MV-4-11 (cell line): ENCODE data around the gene SLC5A12.
A peak's percentile ranks its signal among the peaks of the same experiment; 100 is the strongest.

Experiments used
- DNase-seq: peaks from one replicate; lab custom pipeline; 2025; lab: John Stamatoyannopoulos, UW

The SLC5A12 gene, protein sequence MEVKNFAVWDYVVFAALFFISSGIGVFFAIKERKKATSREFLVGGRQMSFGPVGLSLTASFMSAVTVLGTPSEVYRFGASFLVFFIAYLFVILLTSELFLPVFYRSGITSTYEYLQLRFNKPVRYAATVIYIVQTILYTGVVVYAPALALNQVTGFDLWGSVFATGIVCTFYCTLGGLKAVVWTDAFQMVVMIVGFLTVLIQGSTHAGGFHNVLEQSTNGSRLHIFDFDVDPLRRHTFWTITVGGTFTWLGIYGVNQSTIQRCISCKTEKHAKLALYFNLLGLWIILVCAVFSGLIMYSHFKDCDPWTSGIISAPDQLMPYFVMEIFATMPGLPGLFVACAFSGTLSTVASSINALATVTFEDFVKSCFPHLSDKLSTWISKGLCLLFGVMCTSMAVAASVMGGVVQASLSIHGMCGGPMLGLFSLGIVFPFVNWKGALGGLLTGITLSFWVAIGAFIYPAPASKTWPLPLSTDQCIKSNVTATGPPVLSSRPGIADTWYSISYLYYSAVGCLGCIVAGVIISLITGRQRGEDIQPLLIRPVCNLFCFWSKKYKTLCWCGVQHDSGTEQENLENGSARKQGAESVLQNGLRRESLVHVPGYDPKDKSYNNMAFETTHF

GRCh38 chr11:26721948-26722475 lies at the start of gene SLC5A12:
Gene SLC5A12, minus strand, starts transcription at chr11:26722060. Its CDS starts 346 bp downstream, at chr11:26721714.
- no peak for DNase-seq

DNA sequence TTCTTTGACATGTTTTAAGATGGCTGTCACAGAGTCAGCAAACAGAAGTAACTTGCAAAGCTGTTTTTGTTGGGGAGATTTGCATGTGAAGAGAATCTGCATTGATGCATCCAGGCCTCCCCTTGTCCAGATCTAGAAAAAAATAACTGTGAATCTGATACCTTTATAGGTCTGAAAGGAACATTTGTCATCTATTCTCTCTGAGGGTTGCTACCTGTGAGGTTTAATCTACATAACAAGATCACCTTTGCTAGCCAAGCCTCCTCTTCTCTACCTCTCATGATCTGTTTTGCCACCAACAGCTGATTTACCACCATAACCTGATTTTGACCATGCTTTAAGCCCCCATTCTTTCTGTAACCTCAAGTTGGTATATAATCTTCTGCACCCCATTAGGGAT lies 47.2 kb upstream of the SLC5A12 start:
- no peak for DNase-seq

GRCh38 chr11:26767060-26767459 lies 45.2 kb upstream of the SLC5A12 start:
- no peak for DNase-seq

- DNase-seq = no peak
Observed at GRCh38 chr11:26765323-26765722, 43.5 kb upstream of the SLC5A12 start.

GRCh38 chr11:26764825-26765224 lies 43.0 kb upstream of the SLC5A12 start:
- DNase-seq = no peak

DNA sequence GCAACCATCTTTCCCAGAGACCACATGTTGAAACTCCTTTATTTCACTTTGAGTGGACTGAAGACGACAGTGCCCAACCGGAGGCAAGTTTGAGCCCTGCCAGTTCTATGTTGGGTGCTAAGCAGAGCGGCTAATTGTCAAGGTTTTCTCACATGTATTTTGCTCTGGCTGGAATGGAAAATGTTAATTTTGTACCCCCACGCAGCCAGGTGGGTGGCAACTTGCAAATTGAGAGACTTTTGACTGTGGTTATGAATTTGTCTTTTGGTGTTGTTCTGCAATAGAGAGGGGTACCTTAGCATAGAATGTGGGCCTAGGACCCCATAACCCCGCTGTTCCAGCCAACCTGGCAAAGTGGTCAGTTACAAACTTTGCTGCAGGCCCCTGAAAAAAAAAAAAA lies 42.5 kb upstream of the SLC5A12 start:
- DNase-seq = no peak

DNA sequence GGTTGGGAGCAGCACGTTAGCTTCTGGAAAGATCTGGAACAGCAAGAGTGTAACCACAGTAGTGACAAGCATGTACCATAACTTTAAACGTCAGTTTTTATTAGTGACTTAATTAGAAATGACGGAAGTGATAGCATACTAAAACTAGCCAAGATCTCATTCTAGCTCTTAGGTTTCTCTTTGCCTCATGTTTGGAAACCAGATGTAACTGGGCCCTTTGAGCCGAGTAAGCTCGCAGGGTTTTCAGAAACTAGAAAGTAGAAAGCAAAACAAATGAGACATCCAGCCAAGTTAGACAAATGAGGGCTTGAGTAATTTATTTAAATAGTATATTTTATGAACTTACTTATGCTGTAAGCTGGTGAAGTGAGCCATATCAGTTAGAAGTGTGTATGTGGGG lies 40.2 kb upstream of the SLC5A12 start:
- no peak for DNase-seq

DNA sequence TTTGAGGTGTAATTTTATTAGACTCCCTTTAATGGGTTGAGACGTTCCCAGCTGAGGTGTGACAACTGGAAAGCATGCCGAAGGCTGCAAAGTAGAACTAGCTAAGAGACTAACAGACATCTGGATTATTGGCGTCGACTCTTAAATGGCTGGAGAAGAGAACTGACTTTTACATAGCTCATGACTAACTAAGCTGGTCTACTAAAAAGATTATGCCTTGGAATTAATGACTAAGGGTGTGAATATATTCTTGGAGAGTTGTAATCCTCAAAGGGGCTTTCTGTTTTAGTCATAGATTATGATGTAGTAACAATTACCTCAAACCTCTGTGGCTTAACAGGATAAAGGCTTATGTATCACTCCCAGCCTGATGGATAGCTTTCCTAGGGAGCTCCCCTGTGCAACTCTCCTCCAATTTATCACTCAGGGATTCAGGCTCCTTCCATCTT lies 39.5 kb upstream of the SLC5A12 start:
- DNase-seq = no peak

GRCh38 chr11:26757995-26758394 lies 36.1 kb upstream of the SLC5A12 start:
- no peak for DNase-seq

DNA sequence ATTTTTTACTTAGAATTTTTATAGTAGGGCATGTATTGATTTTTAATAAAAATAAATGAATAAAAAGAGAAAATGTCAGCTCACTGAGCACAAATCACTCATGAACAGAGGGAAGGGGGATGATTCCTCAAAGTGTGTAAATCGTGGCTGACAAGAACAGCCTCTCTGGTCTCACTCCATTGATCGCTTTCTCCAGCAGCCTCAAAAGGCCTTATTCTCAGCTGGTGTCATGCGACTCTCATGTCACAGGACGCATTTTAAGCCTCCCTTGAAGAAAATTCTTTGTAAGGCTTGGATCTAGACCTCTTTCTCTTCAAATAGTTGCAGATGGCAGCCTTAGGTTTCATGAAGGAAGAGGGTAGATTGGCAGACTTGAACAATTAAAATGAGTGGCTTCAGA lies 33.9 kb upstream of the SLC5A12 start:
- DNase-seq = no peak

DNA sequence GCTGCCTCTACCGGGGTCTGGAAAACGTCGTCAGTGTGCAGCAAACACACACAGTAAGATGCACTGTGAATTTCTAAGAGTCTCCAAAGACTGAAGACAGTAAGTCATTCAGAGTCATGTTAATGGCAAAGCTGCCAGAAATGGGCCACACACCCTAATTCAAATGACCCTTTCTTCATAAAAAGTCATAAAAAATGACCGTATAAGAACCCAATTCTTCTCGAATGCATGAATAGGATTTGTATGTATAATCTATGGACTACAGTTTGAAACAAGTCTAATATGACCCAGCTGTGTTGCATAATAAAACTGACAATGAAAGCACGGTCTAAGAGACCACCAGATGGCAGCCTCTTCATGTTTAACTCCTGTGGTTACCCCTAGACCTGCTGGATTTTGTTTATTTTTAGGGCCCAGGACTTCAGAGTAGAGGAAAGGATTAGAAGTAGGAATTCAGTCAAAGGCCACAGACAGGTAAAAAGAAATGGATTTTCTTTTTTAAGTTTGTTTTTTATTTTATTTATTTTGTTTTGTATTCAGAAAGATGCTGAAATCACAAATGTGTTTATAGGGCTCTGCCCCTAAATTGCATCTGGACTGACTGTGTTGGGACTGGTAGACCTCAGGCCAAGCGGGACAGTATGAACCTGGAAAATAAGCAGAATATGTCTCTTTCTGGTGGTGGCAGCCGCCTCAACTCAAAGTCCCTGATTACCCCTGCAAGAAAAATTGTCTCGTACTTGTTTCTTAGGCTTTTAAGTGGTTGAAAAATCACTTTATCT lies 32.1 kb upstream of the SLC5A12 start:
- peak; percentile 40 for DNase-seq

DNA sequence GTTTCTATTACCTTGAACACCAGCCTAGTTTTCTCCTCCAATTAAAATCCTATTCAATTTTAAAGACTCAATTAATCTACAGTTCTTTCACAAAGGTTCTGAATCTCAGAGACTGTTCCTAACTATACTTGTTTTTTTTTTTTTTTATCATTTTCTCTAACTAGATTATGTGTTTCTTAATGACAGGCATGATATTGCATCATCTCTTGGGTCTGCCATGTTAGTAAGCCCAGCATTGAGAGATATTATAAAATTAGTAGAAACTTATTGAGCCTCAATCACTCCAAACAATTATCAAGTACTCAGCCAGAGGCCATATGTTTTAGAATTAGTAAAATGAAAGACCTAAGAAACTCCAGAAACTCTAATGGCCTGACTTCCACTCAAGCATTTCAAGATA lies 28.1 kb upstream of the SLC5A12 start:
- no peak for DNase-seq

DNA sequence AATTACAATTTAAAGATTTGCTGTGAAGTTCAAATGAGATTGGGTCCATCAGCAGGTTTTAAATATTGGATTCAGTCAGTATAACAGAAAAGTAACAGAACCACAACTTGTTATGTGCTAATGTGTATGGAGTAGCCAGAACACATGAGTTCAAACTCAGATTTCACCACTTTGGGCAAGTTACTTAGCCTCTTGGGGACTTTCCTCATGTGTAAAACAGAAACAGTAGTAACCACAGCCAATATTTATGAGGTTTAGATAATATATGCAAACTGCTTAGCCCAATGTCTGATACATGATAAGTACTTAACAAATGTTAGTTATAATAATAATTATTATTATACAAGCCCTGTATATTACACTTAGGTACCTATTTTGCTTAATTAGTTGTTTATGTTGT lies 21.8 kb upstream of the SLC5A12 start:
- no peak for DNase-seq

GRCh38 chr11:26742966-26743365 lies 21.1 kb upstream of the SLC5A12 start:
- no peak for DNase-seq

GRCh38 chr11:26741036-26741435 lies 19.2 kb upstream of the SLC5A12 start:
- DNase-seq = no peak

- no peak for DNase-seq
Observed at GRCh38 chr11:26739366-26740073, 17.7 kb upstream of the SLC5A12 start.

- no peak for DNase-seq
Observed at GRCh38 chr11:26734691-26735090, 12.8 kb upstream of the SLC5A12 start.

GRCh38 chr11:26731084-26731456 lies 9.2 kb upstream of the SLC5A12 start:
- no peak for DNase-seq

GRCh38 chr11:26730414-26731083 lies 8.7 kb upstream of the SLC5A12 start:
- DNase-seq = peak; percentile 27

- DNase-seq = no peak
Observed at GRCh38 chr11:26729284-26729683, 7.4 kb upstream of the SLC5A12 start.

DNA sequence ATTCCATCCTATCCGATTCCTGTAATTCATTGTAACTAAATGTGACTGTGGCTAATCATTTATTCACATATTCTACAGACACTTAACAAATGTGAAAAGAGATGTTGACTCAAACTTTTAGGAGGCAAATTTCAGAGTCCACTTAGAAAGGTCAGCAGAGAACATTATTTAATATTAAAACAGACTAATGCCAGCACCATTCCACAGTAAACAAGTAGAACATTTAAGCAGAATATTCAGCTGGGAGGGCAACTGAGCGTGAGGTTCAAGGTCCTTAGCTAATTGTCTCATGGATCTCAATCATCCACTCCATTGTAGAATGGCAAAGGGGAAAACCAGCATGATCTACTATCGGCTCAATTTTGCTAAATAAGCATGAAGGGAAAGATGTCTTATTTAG lies 5.1 kb upstream of the SLC5A12 start:
- DNase-seq = no peak
